Aorta (tissue), 5 donors: ENCODE measurements around the gene ADD2. TPM values are rescaled to one million over a fixed set of nuclear protein-coding genes. Genes with fewer than 3 reads are reported as not detected.
"Not testable (repeated sequence)": the region's sequence is repeated elsewhere in the genome, so short reads cannot be mapped to it uniquely, and the experiment has no call there.

Experiments used
- ATAC-seq: fragments of 200-7000 bp; cut with Tn5 transposase; one replicate; pipeline ENCODE4 v1.9.1; 2022; ENCODE audit warnings: moderate library complexity; ENCODE audit not compliant: low FRiP score
- DNase-seq, 2 donors: peaks; one replicate each; pipeline ENCODE4 v3.0.0-alpha.2; 2020
- H3K27ac ChIP-seq, 2 donors: one replicate each; pipeline ENCODE4 v1.5.1; 2013; ENCODE audit warnings: low read length in 2 of 2, mild to moderate bottlenecking in 2 of 2, moderate library complexity in 2 of 2, control low read depth in 1 of 2, inconsistent platforms in 1 of 2, low read depth in 1 of 2
- H3K27me3 ChIP-seq, 2 donors: one replicate each; pipeline ENCODE4 v1.6.1; 2013; ENCODE audit warnings: control low read depth in 1 of 2, low read length in 1 of 2, mild to moderate bottlenecking in 1 of 2, moderate library complexity in 1 of 2; ENCODE audit not compliant: insufficient read depth in 2 of 2, control insufficient read depth in 1 of 2
- H3K36me3 ChIP-seq, 2 donors: one replicate each; pipeline ENCODE4 v1.6.1; 2013; ENCODE audit warnings: control low read depth in 1 of 2, low read length in 1 of 2, mild to moderate bottlenecking in 1 of 2; ENCODE audit not compliant: insufficient read depth in 2 of 2, control insufficient read depth in 1 of 2
- H3K4me1 ChIP-seq, 2 donors: one replicate each; pipeline ENCODE4 v1.6.1; 2013; ENCODE audit warnings: low read length in 2 of 2, control low read depth in 1 of 2, mild to moderate bottlenecking in 1 of 2, moderate library complexity in 1 of 2; ENCODE audit not compliant: insufficient read depth in 2 of 2, control insufficient read depth in 1 of 2
- H3K4me3 ChIP-seq, 2 donors: one replicate each; pipeline ENCODE4 v1.5.1; 2013; ENCODE audit warnings: low read length in 2 of 2, control low read depth in 1 of 2, mild to moderate bottlenecking in 1 of 2
- H3K9me3 ChIP-seq: one replicate; pipeline ENCODE4 v1.6.1; 2013; ENCODE audit warnings: mild to moderate bottlenecking, low read length; ENCODE audit not compliant: control insufficient read depth
- WGBS, 2 donors: extraction: QIAGEN DNeasy Blood & Tissue Kit; methylation state at CpG; one replicate each; pipeline ENCODE4 v1.1.7; 2013; 5-methylcytosine and 5-hydroxymethylcytosine counted together
- intact Hi-C, 2 donors: fragments of 100-400 bp; cut with DNase I; formaldehyde crosslinking; loops; one replicate each; pipeline versions ENCODE4 v1.14.2 to v1.15.0; 2022
- polyA plus RNA-seq, 2 donors: library from polyadenylated mRNA; stranded (reverse); fragments of 200-250 nt; gene quantifications; one replicate each; pipeline ENCODE4 v1.2.3, GENCODE V29; 2013
- total RNA-seq, 2 donors: library from RNA; stranded (reverse); fragmentation: NEBNext Ultra II Directional; extraction: Animal tissue kit (Norgen Biotek cat#: 25700); gene quantifications; one replicate each; pipeline ENCODE4 v1.2.1, GENCODE V29; 2021
- donor health status: healthy with polysubstance abuse.
- donor health status: Bipolar disorder and iron deficiency.
- donor health status: DM: no; HTN: no; CAD: no.
- donor health status: DM: no; HTN: no; CAD: no.
- donor health status: DM: yes; HTN: yes; CAD: no.

The ADD2 gene
- total and polyA plus RNA-seq, 4 donors, result 0.15 to 5.3 (median 1.7) TPM; not detected in 1

DNA sequence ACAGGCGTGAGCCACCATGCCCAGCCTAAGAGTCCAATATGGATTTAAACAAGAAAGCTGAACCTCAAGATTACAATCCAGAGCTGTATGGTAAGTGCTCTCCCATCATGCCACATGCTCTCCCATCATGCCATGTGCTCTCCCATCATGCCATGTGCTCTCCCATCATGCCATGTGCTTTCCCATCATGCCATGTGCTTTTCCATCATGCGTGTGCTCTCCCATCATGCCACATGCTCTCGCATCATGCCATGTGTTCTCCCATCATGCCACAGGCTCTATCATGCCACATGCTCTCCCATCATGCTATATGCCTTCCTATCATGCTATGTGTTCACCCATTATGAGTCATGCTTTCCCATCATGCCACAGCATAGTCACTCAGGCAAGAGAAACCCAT, 20.7 kb downstream of the ADD2 start:
- peaks cover 3% of the 10 kb centered on the region for H3K9me3 ChIP-seq
- H3K4me3 ChIP-seq, result no peak overlapping the region
- H3K27ac ChIP-seq, result no peak overlapping the region
- H3K27me3 ChIP-seq, result no peaks in the 10 kb centered on the region
- intact Hi-C loops, result no loop called here
- no peak for ATAC-seq
- WGBS, 2 donors, result 94 to 97% methylated on average over 3 of the region's 3 CpGs
- DNase-seq, result no peak
- no peaks in the 10 kb centered on the region for H3K4me1 ChIP-seq
- no peaks in the 10 kb centered on the region for H3K36me3 ChIP-seq

DNA sequence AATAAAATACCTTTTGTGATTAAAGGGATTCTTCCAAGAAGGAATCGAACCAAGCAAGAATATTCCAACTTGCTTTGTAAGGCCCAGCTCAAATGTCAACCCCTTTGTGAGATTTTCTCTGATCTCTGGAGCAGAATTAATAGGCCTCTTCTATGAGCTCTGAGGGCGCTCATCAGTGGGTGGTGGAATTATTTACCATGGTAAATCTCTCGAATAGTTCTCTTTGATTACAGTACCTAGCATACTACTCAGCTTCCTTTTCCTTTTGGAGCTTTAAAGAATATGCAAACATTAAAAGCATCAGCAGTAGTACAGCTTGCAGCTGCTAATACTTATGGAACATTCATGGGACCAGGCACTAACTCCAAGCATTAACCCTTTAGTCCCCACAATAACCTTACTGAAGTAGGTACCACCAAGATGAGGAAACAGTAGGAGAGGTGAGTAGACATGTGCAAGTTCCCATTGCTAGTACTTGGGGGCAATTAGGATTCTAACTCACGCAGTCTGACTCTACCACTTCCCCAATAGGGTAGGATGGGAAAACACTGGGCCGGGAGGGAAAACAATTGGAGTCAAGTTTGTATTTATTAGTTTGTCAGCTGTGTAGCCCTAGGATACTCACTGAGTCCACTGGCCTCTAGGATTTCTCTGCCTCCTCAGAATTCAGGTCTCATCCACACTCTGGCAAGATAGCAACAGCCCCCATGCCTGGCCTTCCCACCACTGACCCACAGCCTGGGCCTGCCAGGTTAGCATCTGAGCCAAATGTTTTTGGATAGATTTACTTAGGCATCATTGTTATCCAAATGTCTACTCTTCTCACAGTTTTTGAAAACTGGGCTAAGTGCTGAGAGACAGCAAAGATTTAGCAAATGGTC, 21.7 kb downstream of the ADD2 start:
- H3K4me1 ChIP-seq, result no peaks in the 10 kb centered on the region
- ATAC-seq, result no peak
- intact Hi-C loops, result no loop called here
- H3K36me3 ChIP-seq, result no peaks in the 10 kb centered on the region
- H3K4me3 ChIP-seq, result no peak overlapping the region
- H3K9me3 ChIP-seq, result peaks cover 3% of the 10 kb centered on the region
- H3K27me3 ChIP-seq, result no peaks in the 10 kb centered on the region
- H3K27ac ChIP-seq, result no peak overlapping the region
- no peak for DNase-seq
- WGBS, 2 donors, result 52 to 53% methylated on average over 5 of the region's 5 CpGs

DNA sequence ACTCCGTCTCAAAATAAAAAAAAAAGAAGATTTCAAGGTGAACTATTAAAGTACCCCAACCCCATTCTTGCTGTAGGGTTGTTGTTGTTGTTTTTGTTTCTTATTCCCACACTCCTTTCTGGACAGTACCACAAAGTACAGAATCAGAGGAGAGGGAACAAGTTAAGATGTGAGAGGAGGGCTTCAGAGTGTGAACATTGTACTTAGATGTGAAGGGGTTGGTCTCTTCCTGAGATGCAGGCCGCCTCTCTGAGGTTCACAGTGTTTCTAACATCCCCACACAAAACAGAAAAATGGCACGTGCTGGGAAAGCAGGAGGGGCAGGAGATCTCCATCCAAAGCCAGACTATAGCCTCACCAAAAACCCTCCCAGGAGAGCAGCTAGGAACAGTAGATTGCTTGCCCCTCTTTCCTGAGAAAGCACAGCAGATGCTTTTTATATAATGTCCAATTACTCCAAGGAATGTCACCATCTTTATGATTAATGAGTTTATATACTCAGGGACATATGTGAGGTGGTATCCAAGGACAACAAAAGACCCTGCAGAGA, 22.6 kb downstream of the ADD2 start:
- DNase-seq (no peak), ATAC-seq (no peak)
- Histone ChIP-seq H3K36me3 (no peaks in the 10 kb centered on the region), H3K9me3 (peaks cover 3% of the 10 kb centered on the region), H3K27ac (no peak overlapping the region), H3K27me3 (no peaks in the 10 kb centered on the region), H3K4me1 (no peaks in the 10 kb centered on the region), H3K4me3 (no peak overlapping the region)
- intact Hi-C loops, result no loop called here
- WGBS, 2 donors, result 47 to 57% methylated on average over 3 of the region's 3 CpGs

DNA sequence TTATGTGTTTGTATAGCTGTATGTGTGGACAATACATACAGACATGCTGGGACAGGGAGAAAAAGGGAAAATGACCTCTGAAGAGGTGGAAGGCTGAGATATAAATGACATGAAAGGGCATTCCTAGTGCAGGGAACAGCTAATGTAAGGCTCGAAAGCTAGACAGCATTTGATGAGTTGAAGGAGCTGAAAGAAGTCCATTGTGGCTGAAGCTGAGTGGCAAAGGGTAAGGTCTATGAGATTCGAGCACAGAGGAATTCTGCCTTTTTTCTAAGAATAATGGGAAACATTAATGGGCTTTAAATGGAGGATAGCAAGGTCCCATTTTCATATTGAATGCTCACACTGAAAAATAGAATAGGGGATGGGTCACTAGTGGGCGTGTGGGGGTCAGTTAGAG, 23.6 kb downstream of the ADD2 start:
- ATAC-seq (no peak), DNase-seq (no peak)
- intact Hi-C loops, result no loop called here
- no peaks in the 10 kb centered on the region for H3K4me1 ChIP-seq
- no peaks in the 10 kb centered on the region for H3K27me3 ChIP-seq
- H3K4me3 ChIP-seq, result no peak overlapping the region
- H3K27ac ChIP-seq, result no peak overlapping the region
- H3K36me3 ChIP-seq, result no peaks in the 10 kb centered on the region
- 54 to 66% methylated on average over 3 of the region's 3 CpGs for WGBS, 2 donors
- peaks cover 3% of the 10 kb centered on the region for H3K9me3 ChIP-seq

DNA sequence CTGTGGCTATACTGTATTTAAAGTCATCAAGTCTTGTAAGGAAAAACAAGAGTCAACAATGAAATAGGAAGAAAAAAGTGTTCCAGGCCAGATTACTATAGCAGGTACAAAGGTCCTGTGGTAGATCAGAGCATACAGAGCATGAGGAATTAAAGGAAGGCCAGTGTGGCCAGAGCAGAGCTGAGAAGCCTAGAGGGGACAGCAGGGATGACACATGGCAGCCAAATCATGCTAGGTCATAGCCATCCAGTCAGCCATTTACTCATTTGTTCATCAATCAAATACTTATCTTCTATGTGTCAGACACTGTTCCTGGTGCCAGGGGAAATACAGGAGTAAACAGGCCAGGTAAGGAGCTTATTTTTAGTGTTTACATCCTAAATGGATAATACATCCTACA, 24.3 kb downstream of the ADD2 start:
- H3K27me3 ChIP-seq, result no peaks in the 10 kb centered on the region
- no peaks in the 10 kb centered on the region for H3K36me3 ChIP-seq
- ATAC-seq (no peak), DNase-seq (no peak)
- intact Hi-C loops, result no loop called here
- H3K27ac ChIP-seq, result no peak overlapping the region
- peaks cover 3% of the 10 kb centered on the region for H3K9me3 ChIP-seq
- no peaks in the 10 kb centered on the region for H3K4me1 ChIP-seq
- H3K4me3 ChIP-seq, result no peak overlapping the region

DNA sequence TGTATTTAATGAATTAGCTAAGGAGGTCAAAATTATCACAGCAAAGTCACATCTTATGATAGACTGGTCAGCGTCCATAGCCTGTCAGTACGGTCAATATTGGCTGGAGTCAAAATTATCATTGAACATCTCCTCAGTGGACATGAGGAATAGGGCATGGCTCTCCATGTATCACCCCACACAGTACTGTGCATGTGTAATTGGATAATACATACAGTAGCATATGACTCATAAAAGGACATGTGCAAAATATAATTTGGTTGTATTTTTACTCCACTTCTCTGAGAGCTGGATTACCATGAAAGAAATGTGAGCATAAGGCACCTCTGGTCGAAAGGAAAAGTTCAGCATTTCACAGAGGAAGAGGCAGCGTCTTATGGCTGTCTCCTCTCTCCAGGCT, 24.9 kb downstream of the ADD2 start:
- Histone ChIP-seq H3K9me3 (peaks cover 3% of the 10 kb centered on the region), H3K4me1 (no peaks in the 10 kb centered on the region), H3K27me3 (no peaks in the 10 kb centered on the region), H3K27ac (no peak overlapping the region), H3K4me3 (no peak overlapping the region), H3K36me3 (no peaks in the 10 kb centered on the region)
- 76 to 85% methylated on average over 4 of the region's 4 CpGs for WGBS, 2 donors
- intact Hi-C loops, result no loop called here
- DNase-seq (no peak), ATAC-seq (no peak)

DNA sequence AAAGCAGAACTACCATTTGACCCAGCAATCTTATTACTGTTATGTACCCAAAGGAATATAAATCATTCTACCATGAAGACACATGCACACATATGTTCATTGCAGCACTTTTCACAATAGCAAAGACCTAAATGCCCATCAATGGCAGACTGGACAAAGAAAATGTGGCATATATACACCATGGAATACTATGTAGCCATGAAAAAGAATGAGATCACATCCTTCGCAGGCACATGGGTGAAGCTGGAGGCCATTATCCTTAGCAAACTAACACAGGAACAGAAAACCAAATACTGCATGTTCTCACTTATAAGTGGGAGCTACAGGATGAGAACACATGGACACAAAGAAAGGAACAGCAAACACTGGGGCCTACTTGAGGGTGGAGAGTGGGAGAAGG, 28.5 kb downstream of the ADD2 start:
- intact Hi-C loops, H3K27ac ChIP-seq, H3K27me3 ChIP-seq, ATAC-seq, H3K4me1 ChIP-seq, H3K9me3 ChIP-seq, H3K36me3 ChIP-seq, DNase-seq, H3K4me3 ChIP-seq: not testable (repeated sequence)
- WGBS, 2 donors, result 96 to 98% methylated on average over 1 of the region's 1 CpG

DNA sequence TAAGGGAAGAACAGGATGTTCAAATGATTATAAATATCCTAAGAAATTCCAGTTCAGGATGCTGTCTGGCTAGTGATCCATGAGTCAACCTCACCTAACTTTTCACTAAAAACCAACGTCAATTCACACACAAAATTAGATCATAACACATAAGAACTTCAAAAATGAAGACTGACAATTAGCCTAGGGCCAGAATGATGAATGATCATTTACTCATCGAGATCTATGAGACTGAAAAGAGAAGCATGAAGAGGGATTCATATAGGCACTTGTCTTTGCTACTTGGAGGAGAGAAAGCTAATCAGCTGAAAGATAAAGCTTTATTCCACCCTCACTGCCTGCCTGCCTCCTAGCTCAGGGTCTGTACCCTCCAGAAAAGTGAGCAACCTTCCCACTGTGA, 29.8 kb downstream of the ADD2 start:
- no peak overlapping the region for H3K4me3 ChIP-seq
- no peaks in the 10 kb centered on the region for H3K27me3 ChIP-seq
- WGBS, 2 donors, result 64 to 66% methylated on average over 2 of the region's 2 CpGs
- H3K27ac ChIP-seq, result no peak overlapping the region
- no peaks in the 10 kb centered on the region for H3K4me1 ChIP-seq
- no peak for ATAC-seq
- DNase-seq, result no peak
- no peaks in the 10 kb centered on the region for H3K36me3 ChIP-seq
- H3K9me3 ChIP-seq, result peaks cover 2% of the 10 kb centered on the region
- intact Hi-C loops, result no loop called here

DNA sequence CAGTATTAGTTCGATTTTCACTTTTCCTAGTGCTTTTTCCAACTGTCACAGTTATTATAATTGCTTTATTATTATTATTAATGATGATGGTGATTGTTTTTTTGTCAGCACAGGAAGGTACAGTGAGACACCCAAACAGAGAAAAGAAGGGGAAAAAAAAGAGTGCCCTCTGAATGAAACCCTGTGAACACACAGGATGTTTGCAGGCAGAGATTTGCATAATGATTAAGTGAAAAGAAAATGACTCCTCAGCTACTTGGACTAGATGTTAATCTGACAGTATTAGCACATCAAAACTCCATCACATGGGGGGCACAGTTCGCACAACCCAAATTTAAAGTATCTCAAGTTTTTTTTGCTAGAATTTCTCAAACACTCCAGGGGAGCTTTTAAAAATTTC, 32.9 kb downstream of the ADD2 start:
- no peaks in the 10 kb centered on the region for H3K27me3 ChIP-seq
- DNase-seq (no peak), ATAC-seq (no peak)
- H3K4me3 ChIP-seq, result no peak overlapping the region
- no peaks in the 10 kb centered on the region for H3K36me3 ChIP-seq
- H3K4me1 ChIP-seq, result no peaks in the 10 kb centered on the region
- intact Hi-C loops, result no loop called here
- H3K9me3 ChIP-seq, result peaks cover 2% of the 10 kb centered on the region
- 37 to 40% methylated on average over 2 of the region's 2 CpGs for WGBS, 2 donors
- no peak overlapping the region for H3K27ac ChIP-seq
